Liver (tissue), 9 donors: ENCODE data around the gene TRIM72. TPM values are rescaled to one million over a fixed set of nuclear protein-coding genes. Genes with fewer than 3 reads are reported as not detected.

Experiments used
- DNase-seq: peaks from one replicate; pipeline ENCODE4 v3.0.0-alpha.2; 2017; ENCODE audit warnings: low spot score
- H3K27ac ChIP-seq, 2 donors: one replicate each; pipeline ENCODE4 v1.7.0; 2013; ENCODE audit warnings: inconsistent platforms in 2 of 2, low read length in 2 of 2, control low read depth in 1 of 2, low read depth in 1 of 2, mild to moderate bottlenecking in 1 of 2
- H3K27me3 ChIP-seq, 4 donors: one replicate each; pipeline versions ENCODE4 v1.6.1 to v1.7.0; 2013; ENCODE audit warnings: low read length in 3 of 4, inconsistent platforms in 1 of 4, mild to moderate bottlenecking in 1 of 4, moderate library complexity in 1 of 4; ENCODE audit not compliant: control insufficient read depth in 4 of 4, insufficient read depth in 4 of 4
- H3K36me3 ChIP-seq, 4 donors: one replicate each; pipeline versions ENCODE4 v1.6.1 to v1.7.0; 2013; ENCODE audit warnings: low read length in 3 of 4, mild to moderate bottlenecking in 3 of 4, low read depth in 1 of 4, moderate library complexity in 1 of 4; ENCODE audit not compliant: control insufficient read depth in 4 of 4, insufficient read depth in 3 of 4
- H3K4me1 ChIP-seq, 4 donors: one replicate each; pipeline versions ENCODE4 v1.6.1 to v1.7.0; 2013; ENCODE audit warnings: low read length in 3 of 4, mild to moderate bottlenecking in 3 of 4, moderate library complexity in 1 of 4; ENCODE audit not compliant: control insufficient read depth in 4 of 4, insufficient read depth in 4 of 4
- H3K4me3 ChIP-seq, 3 donors: one replicate each; pipeline versions ENCODE4 v1.6.1 to v1.7.0; 2013; ENCODE audit warnings: low read length in 3 of 3, control low read depth in 1 of 3, low read depth in 1 of 3, mild to moderate bottlenecking in 1 of 3
- H3K9ac ChIP-seq, 2 donors: one replicate each; pipeline ENCODE4 v1.7.0; 2013; ENCODE audit warnings: low read length in 2 of 2, mild to moderate bottlenecking in 2 of 2, moderate library complexity in 2 of 2, control low read depth in 1 of 2, low read depth in 1 of 2
- H3K9me3 ChIP-seq, 4 donors: one replicate each; pipeline versions ENCODE4 v1.6.1 to v1.7.0; 2013; ENCODE audit warnings: low read length in 3 of 4; ENCODE audit not compliant: control insufficient read depth in 4 of 4
- ATF3 ChIP-seq: IDR thresholded peaks from 2 replicates; pipeline ENCODE4 v1.6.1; 2016; ENCODE audit warnings: antibody characterized with exemption
- EGR1 ChIP-seq, 2 donors: IDR thresholded peaks; 2 replicates each; pipeline ENCODE4 v1.6.1; 2016 to 2018; ENCODE audit warnings: antibody characterized with exemption in 2 of 2, low read depth in 2 of 2
- FOXA1 ChIP-seq: IDR thresholded peaks from 2 replicates; pipeline ENCODE4 v1.6.1; 2016; ENCODE audit warnings: antibody characterized with exemption
- GABPA ChIP-seq, 2 donors: IDR thresholded peaks in 1 of 2; conservative IDR thresholded peaks in 1 of 2; 2 replicates each; pipeline ENCODE4 v1.6.1; 2016; ENCODE audit warnings: antibody characterized with exemption in 2 of 2, mild to moderate bottlenecking in 1 of 2, moderate library complexity in 1 of 2
- HNF4A ChIP-seq, 2 donors: conservative IDR thresholded peaks; 2 replicates each; pipeline ENCODE4 v1.6.1; 2016; ENCODE audit warnings: antibody characterized with exemption in 2 of 2, mild to moderate bottlenecking in 2 of 2
- JUND ChIP-seq, 2 donors: IDR thresholded peaks; 2 replicates each; pipeline ENCODE4 v1.6.1; 2016; ENCODE audit warnings: antibody characterized with exemption in 2 of 2
- MAX ChIP-seq: IDR thresholded peaks from 2 replicates; pipeline ENCODE4 v1.6.1; 2016; ENCODE audit warnings: antibody characterized with exemption
- NR2F2 ChIP-seq: IDR thresholded peaks from 2 replicates; pipeline ENCODE4 v1.6.1; 2016; ENCODE audit warnings: antibody characterized with exemption
- RAD21 ChIP-seq, 2 donors: IDR thresholded peaks; 2 replicates each; pipeline ENCODE4 v1.6.1; 2016; ENCODE audit warnings: antibody characterized with exemption in 2 of 2, mild to moderate bottlenecking in 2 of 2
- REST ChIP-seq: IDR thresholded peaks from 2 replicates; pipeline ENCODE4 v1.6.1; 2016; ENCODE audit warnings: antibody characterized with exemption, mild to moderate bottlenecking
- RXRA ChIP-seq, 2 donors: IDR thresholded peaks; 2 replicates each; pipeline ENCODE4 v1.6.1; 2017 to 2018; ENCODE audit warnings: antibody characterized with exemption in 2 of 2, mild to moderate bottlenecking in 1 of 2
- SP1 ChIP-seq: IDR thresholded peaks from 2 replicates; pipeline ENCODE4 v1.6.1; 2018; ENCODE audit warnings: antibody characterized with exemption, mild to moderate bottlenecking
- TAF1 ChIP-seq: conservative IDR thresholded peaks from 2 replicates; pipeline ENCODE4 v1.6.1; 2016; ENCODE audit warnings: antibody characterized with exemption, mild to moderate bottlenecking
- ZBTB33 ChIP-seq: IDR thresholded peaks from 2 replicates; pipeline ENCODE4 v1.6.1; 2016; ENCODE audit warnings: antibody characterized with exemption
- WGBS: extraction: QIAGEN DNeasy Blood & Tissue Kit; methylation state at CpG from one replicate; pipeline ENCODE4 v1.1.7; 2013; 5-methylcytosine and 5-hydroxymethylcytosine counted together
- polyA plus RNA-seq, 2 donors: library from polyadenylated mRNA; stranded (reverse) in 1 of 2; unstranded in 1 of 2; fragments of 200-250 nt in 1 of 2; fragments of >200 nt in 1 of 2; fragmentation: Nextera tagmentation in 1 of 2; extraction: Ambion mirVana in 1 of 2; gene quantifications; one replicate each; pipeline versions ENCODE4 v1.2.1 to v1.2.3, GENCODE V29; 2013 to 2015
- total RNA-seq, 2 donors: library from RNA; depleted of rRNA; stranded (reverse); fragments of >200 nt; gene quantifications; one replicate each; pipeline ENCODE4 v1.2.3, GENCODE V29; 2014
- donor health status: healthy.
- donor health status: healthy.
- donor health status: healthy.
- donor health status: healthy.
- donor health status: healthy.

The TRIM72 gene
- total and polyA plus RNA-seq, 4 donors: under 0.01 to 0.10 (median 0.02) TPM; not detected in 1

GRCh38 chr16:31190818-31191444, 23.0 kb upstream of the TRIM72 start (continued):
- TF ChIP-seq REST (no peak), GABPA (IDR thresholded peaks at IDR 0.05 in 1 of 2, conservative IDR thresholded peaks at IDR 0.05 in 1 of 2) (no peak), RXRA (IDR thresholded peaks at IDR 0.05) (no peak)

- 89% methylated on average over 5 of the region's 5 CpGs for WGBS
- H3K9me3 ChIP-seq: no peaks in the 10 kb centered on the region
- H3K27me3 ChIP-seq: no peaks in the 10 kb centered on the region
- peaks cover 24 to 78% (median 70%) of the 10 kb centered on the region in 4 donors for H3K36me3 ChIP-seq
- no peak overlapping the region for H3K9ac ChIP-seq
- no peak overlapping the region for H3K4me3 ChIP-seq
- H3K4me1 ChIP-seq: no peaks in the 10 kb centered on the region
- H3K27ac ChIP-seq: no peak overlapping the region
- TF ChIP-seq SP1: no peak
- TF ChIP-seq RAD21 (IDR thresholded peaks at IDR 0.05): no peak
- no peak for TF ChIP-seq EGR1 (IDR thresholded peaks at IDR 0.05; ENCODE audit: low read depth in 2 of 2)
- no peak for TF ChIP-seq ZBTB33
- no peak for TF ChIP-seq REST
- TF ChIP-seq ATF3: no peak
- no peak for TF ChIP-seq FOXA1
- no peak for TF ChIP-seq HNF4A (conservative IDR thresholded peaks at IDR 0.05)
- no peak for TF ChIP-seq GABPA (IDR thresholded peaks at IDR 0.05 in 1 of 2, conservative IDR thresholded peaks at IDR 0.05 in 1 of 2)
- no peak for TF ChIP-seq MAX
- TF ChIP-seq JUND (IDR thresholded peaks at IDR 0.05): no peak
- no peak for TF ChIP-seq TAF1
- TF ChIP-seq NR2F2: no peak
- no peak for DNase-seq
These were observed 22.1 kb upstream of the TRIM72 start for GRCh38 chr16:31191697-31192428.
